Lower leg skin (tissue), 3 donors: ENCODE results near the gene GSTP1.
"Not testable (repeated sequence)": the region's sequence is repeated elsewhere in the genome, so short reads cannot be mapped to it uniquely, and the experiment has no call there.

Source experiments
- CTCF ChIP-seq, 3 donors: fragments of 450-650 bp; IDR thresholded peaks; one replicate each; pipeline ENCODE4 v1.5.1; 2016; ENCODE audit warnings: antibody characterized with exemption in 3 of 3, mild to moderate bottlenecking in 3 of 3, moderate library complexity in 2 of 3
- POLR2A ChIP-seq, 2 donors: fragments of 450-650 bp; IDR thresholded peaks; one replicate each; pipeline ENCODE4 v1.6.1; 2016 to 2017; ENCODE audit warnings: antibody characterized with exemption in 2 of 2, mild to moderate bottlenecking in 1 of 2, moderate library complexity in 1 of 2

- TF ChIP-seq CTCF, POLR2A (IDR thresholded peaks at IDR 0.05): not testable (repeated sequence)
Measured at GRCh38 chr11:67588899-67589415, 5.3 kb downstream of the GSTP1 start.
